Activated gamma-delta T cell treated with anti-CD3 and anti-CD28 coated beads, Interleukin-2, amount 50 U/mL, for 16 hours (primary cell): ENCODE data around the gene CACNA1G.

Experiments used
- DNase-seq: peaks from one replicate; pipeline ENCODE4 v3.0.0-alpha.2; 2020; ENCODE audit warnings: low read depth

Gene CACNA1G

DNA sequence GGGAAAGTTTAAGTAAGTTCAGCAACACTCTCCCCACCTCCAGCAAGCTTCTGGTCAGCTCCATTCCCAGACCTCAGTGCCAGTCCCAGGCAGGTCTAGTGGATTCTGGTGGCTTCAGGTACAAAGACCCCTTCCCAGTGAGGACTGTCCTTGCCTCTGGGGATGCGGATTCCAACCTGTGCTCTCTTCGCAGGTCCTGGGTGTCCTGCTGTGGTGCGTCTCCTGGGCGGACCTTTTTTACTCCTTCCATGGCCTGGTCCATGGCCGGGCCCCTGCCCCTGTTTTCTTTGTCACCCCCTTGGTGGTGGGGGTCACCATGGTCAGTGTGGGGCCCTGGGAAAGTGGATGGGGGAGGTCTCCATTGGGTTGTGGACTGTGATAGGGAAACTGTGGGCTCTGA lies 96.0 kb downstream of the CACNA1G start:
- DNase-seq: no peak

DNA sequence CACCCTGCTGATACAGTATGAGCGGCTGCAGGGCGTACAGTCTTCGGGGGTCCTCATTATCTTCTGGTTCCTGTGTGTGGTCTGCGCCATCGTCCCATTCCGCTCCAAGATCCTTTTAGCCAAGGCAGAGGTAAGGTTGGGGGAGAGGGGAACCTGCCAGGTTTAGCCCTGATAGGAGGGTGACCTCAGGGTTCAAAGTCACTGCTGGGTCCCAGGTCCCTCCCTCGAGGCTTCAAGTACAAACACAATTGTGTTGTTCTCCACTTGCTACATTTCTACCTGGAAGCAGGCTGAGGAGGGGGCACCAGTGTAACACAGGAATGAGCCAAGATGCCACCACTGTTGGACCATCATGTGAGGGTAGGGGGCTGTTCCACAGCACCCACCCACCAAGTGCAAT lies 96.5 kb downstream of the CACNA1G start:
- no peak for DNase-seq

DNA sequence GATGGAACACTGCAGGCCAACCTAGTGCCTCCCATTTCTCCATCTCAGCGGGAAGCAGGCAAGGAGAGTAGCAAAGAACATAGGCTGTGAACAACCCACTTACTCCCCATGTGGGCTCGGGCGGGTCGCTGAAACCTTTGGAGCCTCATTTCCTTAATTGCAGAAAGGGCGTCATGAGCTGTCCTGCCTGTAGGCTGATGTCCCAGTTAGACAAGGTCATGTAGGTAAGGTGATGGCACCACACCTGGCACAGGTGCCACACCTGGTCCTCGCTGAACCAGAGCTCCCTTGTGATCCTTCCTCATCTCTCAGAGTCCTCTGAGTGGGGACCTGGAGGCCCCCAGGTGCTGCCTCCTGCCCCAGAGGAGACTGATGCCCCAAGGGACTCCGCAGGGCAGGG lies 97.1 kb downstream of the CACNA1G start:
- no peak for DNase-seq

DNA sequence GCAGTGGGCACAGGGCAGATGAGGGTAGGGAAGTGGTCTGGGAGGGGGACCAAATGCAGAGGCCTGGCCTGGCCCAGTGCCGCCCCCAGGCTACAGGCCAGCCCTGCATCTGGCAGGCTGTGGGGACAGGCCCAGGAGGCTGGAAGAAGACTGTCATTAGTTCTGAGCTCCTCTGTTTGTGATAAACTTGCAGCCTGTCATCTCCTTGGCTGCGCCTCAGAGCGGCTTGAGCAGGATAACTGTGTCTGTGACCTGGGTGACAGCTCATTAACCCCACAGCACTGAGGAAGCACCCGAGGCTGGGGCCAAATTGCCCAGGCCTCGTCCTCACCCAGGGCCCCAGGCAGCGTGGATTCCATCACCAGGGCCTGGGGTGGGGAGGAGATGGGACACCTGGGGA lies 98.1 kb downstream of the CACNA1G start:
- DNase-seq: no peak

DNA sequence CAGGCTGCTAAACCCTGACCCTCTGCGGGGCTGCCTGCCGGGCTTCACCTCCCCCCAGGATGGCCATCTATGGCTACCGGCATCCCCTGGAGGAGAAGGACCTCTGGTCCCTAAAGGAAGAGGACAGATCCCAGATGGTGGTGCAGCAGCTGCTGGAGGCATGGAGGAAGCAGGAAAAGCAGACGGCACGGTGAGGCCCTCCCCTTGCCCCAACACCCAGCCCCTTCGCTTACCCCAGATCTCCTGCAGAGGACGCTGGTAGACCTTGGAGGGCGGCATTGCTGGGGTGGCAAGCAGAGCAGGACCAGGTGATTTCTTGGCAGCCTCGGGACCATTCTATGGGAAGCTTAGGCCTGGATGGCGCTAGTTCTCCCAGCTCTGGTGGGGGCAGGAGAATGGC lies 98.7 kb downstream of the CACNA1G start:
- no peak for DNase-seq

DNA sequence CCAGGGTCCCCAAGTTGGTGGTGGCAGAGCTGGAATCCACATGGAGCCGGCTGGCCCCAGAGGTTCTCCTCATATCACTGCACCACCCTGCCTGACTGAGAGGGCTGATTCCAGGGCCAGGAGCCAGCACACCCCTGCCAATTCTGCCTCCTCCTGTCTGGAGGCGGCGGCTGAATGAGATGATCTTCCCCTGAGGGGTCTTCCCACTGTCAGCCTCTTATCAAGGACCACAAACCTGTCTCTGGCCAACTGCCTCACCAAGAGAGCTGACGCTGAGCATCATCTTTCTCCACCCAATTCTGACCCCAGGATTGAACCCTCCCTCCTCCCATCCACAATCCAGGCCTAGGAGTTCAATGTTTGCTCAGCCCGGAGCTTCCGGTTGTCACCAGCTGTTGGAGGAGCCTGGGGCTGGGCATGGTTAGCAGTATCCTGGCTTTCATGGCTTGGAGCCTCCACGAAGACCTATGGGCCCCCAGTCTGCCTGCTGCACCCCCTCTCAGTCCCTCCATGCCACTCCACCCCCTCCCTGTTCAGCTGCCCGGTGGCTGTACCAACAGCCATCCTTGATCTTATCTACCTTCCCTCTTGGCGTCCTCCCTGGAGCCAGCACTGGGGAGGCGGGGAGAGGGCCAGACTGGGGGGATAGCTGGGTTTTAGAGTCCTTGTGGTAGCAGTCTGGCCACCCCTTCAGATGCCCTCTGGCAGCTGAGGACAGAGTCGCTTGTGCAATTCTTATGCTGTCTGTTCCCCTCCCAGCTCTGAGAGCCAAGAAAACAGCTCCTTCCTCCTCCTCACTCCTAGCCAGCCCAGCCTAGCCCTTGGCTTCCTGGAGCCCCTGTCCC lies 99.7 kb downstream of the CACNA1G start:
- no peak for DNase-seq

DNA sequence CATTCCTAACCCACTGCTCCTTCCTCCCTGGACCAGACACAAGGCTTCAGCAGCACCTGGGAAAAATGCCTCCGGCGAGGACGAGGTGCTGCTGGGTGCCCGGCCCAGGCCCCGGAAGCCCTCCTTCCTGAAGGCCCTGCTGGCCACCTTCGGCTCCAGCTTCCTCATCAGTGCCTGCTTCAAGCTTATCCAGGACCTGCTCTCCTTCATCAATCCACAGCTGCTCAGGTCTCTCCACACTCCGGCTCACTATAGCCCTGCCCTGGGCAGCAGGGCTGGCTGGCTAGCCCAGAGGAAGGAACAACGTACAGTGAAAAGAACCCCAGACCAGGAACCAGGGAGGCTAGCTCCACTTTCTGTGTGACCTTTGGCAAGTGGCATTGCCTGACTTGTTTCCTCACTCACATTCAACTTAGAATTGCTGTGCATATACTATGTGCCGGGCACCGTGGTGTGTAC lies 100.4 kb downstream of the CACNA1G start:
- no peak for DNase-seq

DNA sequence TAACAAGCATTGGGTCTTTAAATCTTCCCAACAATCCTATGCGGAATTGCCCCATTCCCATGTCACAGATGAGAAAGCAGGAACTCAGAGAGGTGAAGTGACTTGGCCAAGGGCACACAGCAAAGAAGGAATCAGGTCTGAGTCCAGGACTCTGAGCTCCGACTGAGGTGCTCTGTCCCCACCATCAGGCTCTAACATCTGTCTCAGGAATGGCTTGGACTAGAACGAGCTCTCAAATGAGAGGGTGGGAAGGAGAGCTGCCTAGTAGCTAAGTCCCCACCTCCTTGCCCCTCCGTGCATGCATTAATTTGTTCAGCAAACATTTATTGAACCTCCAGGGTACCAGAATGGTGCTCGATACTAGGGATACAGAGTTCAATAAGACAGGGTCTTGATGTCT lies 100.8 kb downstream of the CACNA1G start:
- DNase-seq: no peak

DNA sequence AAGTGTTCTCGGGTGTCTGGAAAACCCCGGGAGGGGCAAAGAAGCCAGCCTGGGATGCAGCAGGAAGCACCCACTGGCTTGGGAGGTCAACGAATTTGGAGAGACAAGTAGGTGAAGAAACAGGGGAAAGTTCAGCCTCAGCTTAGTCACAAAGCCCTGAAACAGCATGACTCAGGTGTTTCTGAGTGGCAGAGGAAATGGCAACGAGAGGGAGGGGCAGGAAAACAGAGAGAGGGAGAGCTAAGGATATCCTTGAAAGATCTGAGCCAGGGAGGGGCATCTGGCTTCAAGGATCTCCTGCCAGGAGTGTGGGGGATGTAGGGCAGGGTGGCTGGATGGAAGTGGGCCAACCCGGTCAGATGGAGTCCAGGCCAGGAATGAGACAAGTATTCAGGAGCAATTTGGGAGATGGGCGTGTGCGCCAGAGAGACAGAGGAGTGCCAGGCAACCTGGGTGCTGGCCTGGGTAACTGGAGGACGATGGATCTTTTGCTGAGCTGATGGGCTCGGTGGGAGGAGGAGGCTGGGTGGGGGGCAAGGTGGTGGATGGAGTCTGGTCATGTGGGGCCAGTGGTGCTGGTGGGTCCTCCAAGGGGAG lies 101.4 kb downstream of the CACNA1G start:
- DNase-seq: no peak

DNA sequence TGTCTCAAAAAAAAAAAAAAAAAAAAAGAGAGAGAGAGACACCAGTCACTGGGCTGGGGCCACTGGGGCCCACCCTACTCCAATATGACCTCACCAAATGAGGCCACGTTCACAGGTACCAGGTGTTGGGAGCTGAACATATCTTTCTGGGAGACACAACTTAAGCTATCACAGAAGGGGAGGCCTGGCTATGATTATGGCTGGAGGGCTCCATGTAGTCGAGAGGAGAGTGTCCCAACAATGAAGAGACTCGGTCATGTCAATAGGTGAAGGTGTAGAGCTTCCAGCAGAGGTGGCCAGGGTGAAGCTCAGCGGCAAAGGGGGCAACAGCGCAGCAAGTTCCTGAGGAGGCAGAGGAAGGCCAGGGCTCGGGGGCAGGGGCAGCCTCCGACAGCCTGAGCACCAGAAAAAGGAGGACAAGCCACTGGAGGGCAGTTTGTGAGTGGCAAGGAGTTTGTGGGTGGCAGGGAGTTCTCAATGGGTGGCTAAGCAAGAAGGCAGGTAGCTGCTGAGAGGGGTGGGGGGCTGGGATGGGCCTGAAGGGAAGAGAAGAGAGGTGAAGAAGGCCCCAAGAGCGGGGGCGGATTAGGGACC lies 102.2 kb downstream of the CACNA1G start:
- no peak for DNase-seq

DNA sequence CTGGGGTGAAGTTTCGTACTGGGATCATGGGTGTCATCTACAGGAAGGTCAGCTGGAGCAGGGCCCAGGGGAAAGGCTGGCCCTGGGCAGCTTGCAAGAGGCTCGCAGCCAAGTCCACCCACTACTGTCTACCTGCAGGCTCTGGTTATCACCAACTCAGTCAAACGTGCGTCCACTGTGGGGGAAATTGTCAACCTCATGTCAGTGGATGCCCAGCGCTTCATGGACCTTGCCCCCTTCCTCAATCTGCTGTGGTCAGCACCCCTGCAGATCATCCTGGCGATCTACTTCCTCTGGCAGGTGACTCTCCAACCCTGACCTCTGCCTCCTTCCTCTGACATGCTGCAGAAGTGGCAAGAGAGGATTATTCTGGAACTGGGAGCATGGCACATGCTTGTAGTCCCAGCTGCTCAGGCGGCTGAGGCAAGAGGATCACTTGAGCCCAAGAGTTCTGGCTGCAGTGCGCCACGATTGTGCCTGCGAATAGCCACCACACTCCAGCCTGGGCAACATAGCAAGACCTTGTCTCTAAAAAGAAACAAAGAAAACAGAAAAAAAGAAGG lies 103.4 kb downstream of the CACNA1G start:
- DNase-seq: no peak

DNA sequence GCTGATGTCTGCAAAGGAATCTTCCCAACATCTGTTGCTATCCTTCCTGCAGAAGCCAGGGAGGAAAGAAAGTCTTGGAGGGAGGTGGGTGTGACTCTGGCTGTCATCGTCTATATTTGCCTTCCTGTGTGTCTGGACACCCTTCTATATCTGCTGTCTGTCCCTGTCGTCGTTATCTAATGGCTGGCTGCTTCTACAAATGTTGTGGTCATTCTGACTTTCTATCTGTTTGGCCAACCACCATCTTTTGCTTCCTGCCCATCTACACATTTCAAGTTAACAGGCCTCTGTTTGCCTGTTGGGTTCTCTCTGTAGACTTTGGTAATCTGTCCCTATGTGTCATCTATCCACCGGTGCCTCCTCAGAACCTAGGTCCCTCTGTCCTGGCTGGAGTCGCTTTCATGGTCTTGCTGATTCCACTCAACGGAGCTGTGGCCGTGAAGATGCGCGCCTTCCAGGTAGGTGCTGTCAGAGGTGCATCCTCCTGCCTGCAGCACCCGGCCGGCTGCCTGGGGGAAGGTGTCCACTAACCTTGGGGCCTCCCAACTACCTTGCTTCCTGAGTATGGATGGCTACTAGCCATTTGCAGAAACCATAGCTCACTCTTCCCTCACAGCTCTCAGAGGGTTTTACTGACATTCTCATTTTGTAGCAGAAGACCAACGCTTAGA lies 104.4 kb downstream of the CACNA1G start:
- no peak for DNase-seq

DNA sequence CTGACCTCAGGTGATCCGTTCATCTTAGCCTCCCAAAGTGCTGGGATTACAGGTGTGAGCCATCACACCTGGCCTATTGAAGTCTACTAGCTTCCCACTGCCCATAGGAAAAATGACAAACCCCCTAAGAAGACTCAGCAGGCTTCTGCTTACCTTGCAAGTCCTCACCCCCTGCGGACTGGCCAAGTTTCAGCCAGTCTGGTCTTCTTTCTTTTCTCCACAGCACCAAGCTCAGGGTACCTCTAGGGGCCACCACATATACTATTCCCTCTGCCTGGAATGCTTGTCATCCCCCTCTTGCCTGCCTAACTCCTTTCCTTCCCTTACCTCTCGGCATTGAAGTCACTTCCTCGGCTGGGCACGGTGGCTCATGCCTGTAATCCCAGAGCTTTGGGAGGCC lies 105.3 kb downstream of the CACNA1G start:
- no peak for DNase-seq

DNA sequence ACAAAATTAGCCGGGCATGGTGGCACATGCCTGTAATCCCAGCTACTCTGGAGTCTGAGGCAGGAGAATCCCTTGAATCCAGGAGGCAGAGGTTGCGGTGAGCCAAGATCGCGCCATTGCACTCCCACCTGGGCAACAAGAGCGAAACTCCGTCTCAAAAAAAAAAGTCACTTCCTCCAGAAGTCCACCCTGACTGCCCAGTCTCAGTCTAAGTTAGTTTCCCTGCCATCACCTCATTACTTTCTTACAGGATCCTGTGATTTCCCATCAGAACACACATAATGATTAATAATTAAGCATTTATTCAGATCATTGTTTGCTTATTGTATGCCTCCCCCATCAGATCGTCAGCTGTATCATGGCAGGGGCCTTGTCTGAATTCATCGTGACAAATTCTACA lies 105.8 kb downstream of the CACNA1G start:
- DNase-seq: no peak

DNA sequence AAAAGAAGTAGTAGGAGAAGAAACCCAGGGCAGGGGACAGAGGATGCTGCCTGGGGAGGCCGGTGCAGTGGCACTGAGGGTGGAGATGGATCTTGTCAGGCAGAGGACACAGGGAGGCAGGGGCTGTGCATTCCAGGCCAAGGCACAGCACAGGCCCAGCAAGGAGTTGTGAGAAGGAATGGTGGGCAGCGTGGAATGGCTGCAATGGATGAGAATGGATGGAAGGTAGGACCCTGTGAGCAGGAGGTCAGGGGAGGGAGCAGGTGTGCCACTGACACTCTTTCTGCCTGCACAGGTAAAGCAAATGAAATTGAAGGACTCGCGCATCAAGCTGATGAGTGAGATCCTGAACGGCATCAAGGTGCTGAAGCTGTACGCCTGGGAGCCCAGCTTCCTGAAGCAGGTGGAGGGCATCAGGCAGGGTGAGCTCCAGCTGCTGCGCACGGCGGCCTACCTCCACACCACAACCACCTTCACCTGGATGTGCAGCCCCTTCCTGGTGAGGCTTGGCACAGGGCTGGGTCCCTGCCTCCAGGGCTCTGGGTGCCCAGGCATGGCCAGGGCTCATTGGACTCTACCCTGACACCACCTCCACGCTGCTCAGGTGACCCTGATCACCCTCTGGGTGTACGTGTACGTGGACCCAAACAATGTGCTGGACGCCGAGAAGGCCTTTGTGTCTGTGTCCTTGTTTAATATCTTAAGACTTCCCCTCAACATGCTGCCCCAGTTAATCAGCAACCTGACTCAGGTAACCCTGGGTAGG lies 106.9 kb downstream of the CACNA1G start:
- DNase-seq: no peak

DNA sequence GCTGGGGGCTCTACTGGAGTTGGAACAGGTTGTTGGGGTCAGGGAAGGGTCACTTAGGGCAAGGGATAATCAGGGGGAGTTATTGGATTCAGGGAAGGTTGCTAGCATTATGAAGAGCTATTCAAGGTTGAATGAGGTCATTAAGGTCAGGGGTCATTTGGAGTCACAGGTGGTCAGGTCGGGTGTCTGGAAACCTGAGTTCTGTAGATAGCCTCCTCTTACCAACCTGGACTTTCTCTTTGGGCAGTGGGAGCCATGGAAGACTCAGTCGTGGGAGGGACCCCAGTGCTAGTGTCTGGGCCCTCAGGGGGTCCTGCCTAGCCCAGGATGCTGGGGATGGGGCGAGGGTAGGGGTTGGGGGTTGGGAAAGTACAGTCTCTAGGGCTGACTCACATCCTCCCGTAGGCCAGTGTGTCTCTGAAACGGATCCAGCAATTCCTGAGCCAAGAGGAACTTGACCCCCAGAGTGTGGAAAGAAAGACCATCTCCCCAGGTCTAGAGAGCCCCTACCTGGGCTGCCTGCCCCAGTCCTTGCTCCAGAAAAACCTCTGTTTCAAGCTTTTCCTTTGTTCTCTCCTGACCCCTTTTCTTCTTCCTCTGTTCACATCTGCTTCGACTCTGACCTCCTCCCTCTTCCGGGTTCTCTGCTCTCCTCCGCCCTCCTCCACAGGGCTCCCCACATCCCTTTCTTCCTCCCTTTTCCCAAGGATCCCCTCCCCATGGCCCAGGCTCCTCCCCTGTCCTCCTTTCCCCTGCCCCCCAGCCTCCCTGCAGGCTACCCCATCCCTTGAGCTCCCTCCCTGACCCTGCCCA lies 107.7 kb downstream of the CACNA1G start:
- DNase-seq: no peak

DNA sequence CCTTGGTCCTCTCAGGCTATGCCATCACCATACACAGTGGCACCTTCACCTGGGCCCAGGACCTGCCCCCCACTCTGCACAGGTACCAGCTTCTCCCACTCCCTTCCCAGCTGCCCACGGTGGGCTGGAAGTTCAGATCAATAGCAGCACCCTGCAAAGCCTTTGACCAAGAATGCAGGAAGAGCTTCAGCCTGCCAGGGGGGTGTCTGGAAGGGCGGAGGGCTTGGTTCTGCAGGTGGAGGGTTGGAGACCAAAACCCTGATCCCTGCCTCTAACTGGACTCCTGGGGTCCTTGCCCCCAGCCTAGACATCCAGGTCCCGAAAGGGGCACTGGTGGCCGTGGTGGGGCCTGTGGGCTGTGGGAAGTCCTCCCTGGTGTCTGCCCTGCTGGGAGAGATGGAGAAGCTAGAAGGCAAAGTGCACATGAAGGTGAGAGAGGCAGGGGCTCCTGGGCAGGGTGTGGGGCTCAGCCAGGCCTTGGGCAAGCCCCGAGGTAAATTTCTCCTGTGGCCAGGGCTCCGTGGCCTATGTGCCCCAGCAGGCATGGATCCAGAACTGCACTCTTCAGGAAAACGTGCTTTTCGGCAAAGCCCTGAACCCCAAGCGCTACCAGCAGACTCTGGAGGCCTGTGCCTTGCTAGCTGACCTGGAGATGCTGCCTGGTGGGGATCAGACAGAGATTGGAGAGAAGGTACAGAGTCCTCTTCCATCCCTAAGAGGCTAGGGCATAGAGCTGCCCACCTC lies 108.5 kb downstream of the CACNA1G start:
- no peak for DNase-seq

DNA sequence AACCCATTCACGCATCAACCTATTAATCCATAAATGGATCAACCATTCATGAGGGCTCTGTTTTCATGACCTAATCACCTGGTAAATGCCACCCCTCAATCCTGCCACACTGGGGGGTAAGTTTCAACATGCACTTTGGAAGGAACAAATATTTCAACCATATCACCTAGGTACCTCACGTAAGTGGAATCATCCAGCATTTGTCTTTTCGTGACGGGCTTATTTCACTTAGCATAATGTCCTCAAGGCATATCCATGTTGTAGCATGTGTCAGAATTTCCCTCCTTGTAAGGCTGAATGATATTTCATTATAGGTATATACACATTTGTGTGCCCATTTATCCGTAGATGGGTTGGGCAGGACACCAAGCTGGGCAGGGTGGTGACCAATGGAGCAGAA lies 111.6 kb downstream of the CACNA1G start:
- DNase-seq: no peak

DNA sequence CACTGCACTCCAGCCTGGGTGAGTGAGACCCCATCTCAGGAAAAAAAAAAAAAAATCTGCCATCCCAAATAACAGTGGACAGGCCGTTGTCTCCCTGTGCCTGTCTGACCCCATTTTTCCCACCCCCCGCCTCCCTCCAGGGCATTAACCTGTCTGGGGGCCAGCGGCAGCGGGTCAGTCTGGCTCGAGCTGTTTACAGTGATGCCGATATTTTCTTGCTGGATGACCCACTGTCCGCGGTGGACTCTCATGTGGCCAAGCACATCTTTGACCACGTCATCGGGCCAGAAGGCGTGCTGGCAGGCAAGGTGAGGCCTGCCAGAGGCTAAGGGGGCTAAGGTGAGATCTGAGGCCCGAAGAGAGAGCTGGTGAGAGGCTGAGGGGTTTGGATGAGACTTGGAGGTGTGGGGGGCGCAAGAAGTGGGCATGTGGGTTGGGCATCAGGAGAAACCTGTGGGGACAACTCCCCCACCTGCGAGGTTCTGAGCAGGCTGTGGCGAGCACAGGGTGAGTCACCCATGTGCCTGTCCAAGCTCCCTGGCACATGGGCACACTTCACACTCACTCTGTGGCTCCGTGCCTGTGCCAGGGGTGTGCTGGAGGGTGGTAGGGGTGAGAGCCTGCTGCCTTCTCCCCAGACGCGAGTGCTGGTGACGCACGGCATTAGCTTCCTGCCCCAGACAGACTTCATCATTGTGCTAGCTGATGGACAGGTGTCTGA lies 112.5 kb downstream of the CACNA1G start:
- no peak for DNase-seq
